SJSA1 (cell line): ENCODE measurements around the gene GKN2. TPM values are rescaled to one million over a fixed set of nuclear protein-coding genes. Genes with fewer than 3 reads are reported as not detected.
"Not testable (repeated sequence)": the region's sequence is repeated elsewhere in the genome, so short reads cannot be mapped to it uniquely, and the experiment has no call there.

ENCODE experiments used
- DNase-seq, 2 experiments: peaks; one replicate each; pipeline ENCODE4 v3.0.0-alpha.2; 2015 to 2020; ENCODE audit warnings: low spot score in 2 of 2, low read depth in 1 of 2
- H3K27ac ChIP-seq: fragments of 250-450 bp; sonication (Bioruptor Pico); 2 replicates; pipeline ENCODE4 v1.5.1; 2020; ENCODE audit warnings: mild to moderate bottlenecking, moderate library complexity
- H3K27me3 ChIP-seq: fragments of 250-450 bp; sonication (Bioruptor Pico); replicated peaks from 2 replicates; pipeline ENCODE4 v1.5.1; 2020; ENCODE audit warnings: mild to moderate bottlenecking, moderate library complexity
- H3K36me3 ChIP-seq: fragments of 250-450 bp; sonication (Bioruptor Pico); 2 replicates; pipeline ENCODE4 v1.5.1; 2020; ENCODE audit warnings: mild to moderate bottlenecking
- H3K4me1 ChIP-seq: fragments of 250-450 bp; sonication (Bioruptor Pico); replicated peaks from 2 replicates; pipeline ENCODE4 v1.6.1; 2021; ENCODE audit warnings: mild to moderate bottlenecking
- H3K4me3 ChIP-seq: fragments of 250-450 bp; sonication (Bioruptor Pico); 2 replicates; pipeline ENCODE4 v1.5.1; 2020; ENCODE audit warnings: mild to moderate bottlenecking
- H3K9me3 ChIP-seq: fragments of 250-450 bp; sonication (Bioruptor Pico); replicated peaks from 2 replicates; pipeline ENCODE4 v1.5.1; 2020; ENCODE audit warnings: mild to moderate bottlenecking
- total RNA-seq: library from RNA; depleted of rRNA; stranded (reverse); fragments of >200 nt; shearing (Covaris generic); gene quantifications from 2 replicates; pipeline ENCODE4 v1.2.3, GENCODE V29; 2014

The GKN2 gene
- total RNA-seq, 1 experiment from 2014 or later = not detected

DNA sequence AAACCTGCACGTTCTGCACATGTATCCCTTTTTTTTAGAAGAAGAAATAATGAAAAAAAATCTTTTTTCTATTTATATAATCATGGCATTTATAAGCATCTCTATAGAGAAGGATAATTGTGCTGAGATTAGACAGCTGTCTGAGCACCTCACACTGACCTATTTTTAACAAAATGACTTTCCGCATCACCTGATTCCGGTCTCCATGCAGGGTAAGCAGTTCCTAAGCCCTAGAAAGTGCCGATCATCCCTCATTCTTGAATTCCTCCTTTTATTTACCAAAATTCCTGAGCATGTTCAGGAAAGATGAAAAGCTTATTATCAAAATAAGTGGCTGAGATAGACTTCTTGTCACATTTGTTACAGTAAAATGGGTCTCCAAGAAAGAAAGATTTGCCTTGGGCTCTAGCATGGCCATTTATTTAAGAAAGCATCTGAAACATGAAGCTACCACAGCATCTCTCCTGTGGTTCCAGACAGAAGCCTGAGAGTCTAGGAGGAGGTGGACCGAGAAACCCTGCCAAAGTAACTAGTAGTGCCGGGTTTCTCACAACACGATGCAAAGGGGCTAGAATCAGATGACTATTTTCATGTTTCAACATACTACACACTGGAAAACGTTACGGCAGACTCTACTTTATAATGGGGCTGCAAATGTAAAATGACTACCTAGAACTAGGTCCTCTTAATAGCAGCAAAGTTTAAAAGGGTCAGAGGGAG is 22.4 kb upstream of the GKN2 start:
- Histone ChIP-seq H3K4me3 (no peak overlapping the region), H3K27me3 (no peaks in the 10 kb centered on the region), H3K9me3 (no peaks in the 10 kb centered on the region), H3K27ac (no peak overlapping the region), H3K4me1 (peaks cover 24% of the 10 kb centered on the region), H3K36me3 (no peaks in the 10 kb centered on the region)
- no peak for DNase-seq

GRCh38 chr2:68974251-68974650 is 21.6 kb upstream of the GKN2 start, which contains the start of gene GKN1:
Gene GKN1 (plus strand): TSS chr2:68974636. CDS start chr2:68974678, 42 bp downstream.
- peaks cover 24% of the 10 kb centered on the region for H3K4me1 ChIP-seq
- no peak within 1 kb of the TSS for H3K27ac ChIP-seq
- no peak within 1 kb of the TSS for H3K4me3 ChIP-seq
- no peaks in the 10 kb centered on the region for H3K36me3 ChIP-seq
- no peaks in the 10 kb centered on the region for H3K9me3 ChIP-seq
- H3K27me3 ChIP-seq = no peaks in the 10 kb centered on the region
- no peak for DNase-seq

GRCh38 chr2:68971591-68972231 is 19.0 kb upstream of the GKN2 start:
- Histone ChIP-seq H3K9me3 (no peaks in the 10 kb centered on the region), H3K4me3 (no peak overlapping the region), H3K27me3 (no peaks in the 10 kb centered on the region), H3K36me3 (no peaks in the 10 kb centered on the region), H3K4me1 (peaks cover 24% of the 10 kb centered on the region), H3K27ac (peak overlapping the region; percentile 96)
- DNase-seq = peak; percentile 83 to 94

GRCh38 chr2:68970566-68971265 is 18.0 kb upstream of the GKN2 start:
- H3K4me1 ChIP-seq = peaks cover 24% of the 10 kb centered on the region
- H3K9me3 ChIP-seq = no peaks in the 10 kb centered on the region
- no peaks in the 10 kb centered on the region for H3K36me3 ChIP-seq
- H3K4me3 ChIP-seq = no peak overlapping the region
- DNase-seq = no peak
- no peaks in the 10 kb centered on the region for H3K27me3 ChIP-seq
- H3K27ac ChIP-seq = peak overlapping the region; percentile 96

DNA sequence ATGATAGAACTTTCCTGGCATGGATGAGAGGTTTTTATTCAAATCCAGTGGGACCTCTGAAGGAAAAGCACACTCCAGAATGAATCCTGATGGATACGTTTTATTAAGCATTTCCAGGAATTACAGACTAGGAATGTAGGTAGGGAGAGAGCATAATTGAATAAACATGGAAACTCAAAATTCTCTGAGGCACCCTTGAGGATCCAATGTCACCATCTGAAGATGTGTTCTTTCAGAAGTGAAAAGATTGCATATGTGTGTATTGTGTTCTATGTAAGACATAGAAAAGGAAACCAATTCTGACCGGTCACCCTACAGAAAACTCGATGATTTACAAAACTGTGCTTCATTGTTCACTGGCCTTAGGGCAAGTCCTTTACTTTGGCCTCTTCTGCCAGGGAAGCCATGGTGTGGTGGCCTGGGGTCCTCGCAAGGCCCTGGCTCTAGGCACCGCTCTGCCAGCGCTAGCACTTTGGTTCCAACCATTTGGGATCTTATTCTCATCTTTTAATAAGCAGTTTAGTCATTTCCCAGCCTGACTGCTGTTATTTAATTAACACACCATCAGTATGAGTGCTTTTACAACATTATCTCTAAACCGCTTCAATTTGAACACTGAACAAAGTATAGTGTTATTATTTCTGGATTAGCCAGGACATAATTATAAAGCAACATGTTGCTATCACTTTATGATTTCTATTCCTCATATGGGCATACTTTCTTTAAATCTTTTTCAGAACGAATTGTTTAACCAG is 17.2 kb upstream of the GKN2 start:
- Histone ChIP-seq H3K4me3 (no peak overlapping the region), H3K27ac (no peak overlapping the region), H3K36me3 (no peaks in the 10 kb centered on the region), H3K27me3 (no peaks in the 10 kb centered on the region), H3K4me1 (peaks cover 24% of the 10 kb centered on the region), H3K9me3 (no peaks in the 10 kb centered on the region)
- DNase-seq = no peak

DNA sequence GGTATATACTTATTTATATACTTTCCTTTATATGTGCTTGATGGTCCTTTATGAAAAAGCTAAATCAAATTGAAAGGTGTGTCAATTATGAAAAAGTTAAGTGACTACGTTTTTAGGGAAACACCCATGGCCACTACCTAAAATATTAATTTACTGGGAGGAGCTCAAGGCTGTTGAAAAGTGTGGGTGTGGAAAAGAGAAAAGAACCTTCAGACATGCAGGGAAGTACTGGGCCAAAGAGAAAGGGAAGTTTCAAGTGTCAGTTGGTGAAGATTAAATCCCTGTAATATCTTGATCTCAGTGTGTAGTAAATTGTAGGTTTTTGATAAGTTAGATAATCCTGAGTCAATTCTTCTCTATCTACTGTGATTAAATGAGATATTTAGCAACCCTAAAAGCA is 15.5 kb upstream of the GKN2 start:
- H3K9me3 ChIP-seq = no peaks in the 10 kb centered on the region
- no peak for DNase-seq
- no peak overlapping the region for H3K27ac ChIP-seq
- no peak overlapping the region for H3K4me3 ChIP-seq
- no peaks in the 10 kb centered on the region for H3K36me3 ChIP-seq
- no peaks in the 10 kb centered on the region for H3K27me3 ChIP-seq
- H3K4me1 ChIP-seq = peaks cover 24% of the 10 kb centered on the region

GRCh38 chr2:68964282-68964681 is 11.6 kb upstream of the GKN2 start:
- Histone ChIP-seq H3K36me3 (no peaks in the 10 kb centered on the region), H3K27ac (no peak overlapping the region), H3K9me3 (no peaks in the 10 kb centered on the region), H3K4me3 (no peak overlapping the region), H3K4me1 (no peaks in the 10 kb centered on the region), H3K27me3 (no peaks in the 10 kb centered on the region)
- no peak for DNase-seq

DNA sequence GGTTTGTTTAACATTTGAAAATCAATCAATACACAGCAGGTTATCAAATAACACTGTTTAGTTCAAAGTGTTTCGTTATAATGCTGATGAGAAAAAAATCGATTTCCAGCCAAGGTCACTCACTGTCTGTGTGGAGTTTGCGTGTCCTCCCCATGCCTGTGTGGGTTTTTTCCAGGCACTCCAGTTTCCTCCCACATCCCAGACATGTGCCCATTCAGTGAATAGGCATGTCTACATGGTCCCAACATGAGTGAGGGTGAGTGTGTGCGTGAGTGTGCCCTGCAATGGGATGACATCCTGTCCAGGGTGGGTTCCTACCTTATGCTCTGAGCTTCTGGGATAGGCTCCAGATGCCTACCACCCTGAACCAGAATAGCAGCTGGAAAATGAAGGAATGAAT is 8.7 kb upstream of the GKN2 start:
- no peaks in the 10 kb centered on the region for H3K9me3 ChIP-seq

DNA sequence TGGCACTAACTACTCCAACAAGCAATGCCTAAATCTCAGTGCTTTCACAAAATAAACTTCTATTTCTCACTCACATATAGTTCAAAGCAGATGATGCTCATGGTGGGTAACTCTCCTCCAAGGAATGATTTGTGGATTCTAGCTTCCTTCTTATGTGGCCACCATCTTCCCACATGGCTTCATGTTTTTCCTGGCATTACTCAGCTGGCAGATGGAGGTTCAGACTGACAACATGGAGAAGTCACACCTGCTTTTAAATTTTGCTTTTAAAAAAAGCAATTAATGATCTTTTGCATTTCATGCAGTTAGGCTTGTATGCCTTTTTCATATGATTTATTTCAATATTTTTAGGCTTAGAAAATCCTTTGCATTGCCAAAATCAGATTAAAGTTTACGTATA is 6.3 kb upstream of the GKN2 start:
- Histone ChIP-seq H3K9me3 (no peaks in the 10 kb centered on the region), H3K36me3 (no peaks in the 10 kb centered on the region), H3K27me3 (no peaks in the 10 kb centered on the region), H3K4me1 (no peaks in the 10 kb centered on the region), H3K4me3 (no peak overlapping the region), H3K27ac (no peak overlapping the region)
- no peak for DNase-seq

More for the DNA sequence above, 8.7 kb upstream of the GKN2 start:
- no peak overlapping the region for H3K4me3 ChIP-seq
- DNase-seq = no peak
- H3K4me1 ChIP-seq = no peaks in the 10 kb centered on the region
- H3K27me3 ChIP-seq = no peaks in the 10 kb centered on the region
- no peaks in the 10 kb centered on the region for H3K36me3 ChIP-seq
- H3K27ac ChIP-seq = no peak overlapping the region

DNA sequence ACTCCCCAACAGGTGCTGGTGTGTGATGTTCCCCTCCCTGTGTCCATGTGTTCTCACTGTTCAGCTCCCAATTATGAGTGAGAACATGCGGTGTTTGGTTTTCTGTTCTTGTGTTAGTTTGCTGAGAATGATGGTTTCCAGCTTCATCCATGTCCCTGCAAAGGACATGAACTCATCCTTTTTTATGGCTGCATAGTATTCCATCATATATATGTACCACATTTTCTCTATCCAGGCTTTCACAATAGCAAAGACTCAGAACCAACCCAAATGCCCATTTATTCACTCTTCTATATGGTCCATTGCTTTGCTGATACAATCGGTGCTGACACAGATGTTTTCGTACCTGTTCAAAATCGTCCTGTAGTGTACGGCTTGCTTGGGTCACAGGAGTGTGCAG is 2.7 kb upstream of the GKN2 start:
- not testable (repeated sequence) for DNase-seq, H3K27ac ChIP-seq, H3K4me3 ChIP-seq, H3K36me3 ChIP-seq, H3K4me1 ChIP-seq, H3K9me3 ChIP-seq, H3K27me3 ChIP-seq

GRCh38 chr2:68951899-68952298 is 794 bp downstream of the GKN2 start:
- DNase-seq = no peak
- H3K27ac ChIP-seq = no peak overlapping the region
- no peaks in the 10 kb centered on the region for H3K36me3 ChIP-seq
- H3K27me3 ChIP-seq = no peaks in the 10 kb centered on the region
- no peak overlapping the region for H3K4me3 ChIP-seq
- no peaks in the 10 kb centered on the region for H3K4me1 ChIP-seq
- H3K9me3 ChIP-seq = no peaks in the 10 kb centered on the region

- Histone ChIP-seq H3K4me1 (no peaks in the 10 kb centered on the region; the same call in 1 of the 2 replicates), H3K27me3 (no peaks in the 10 kb centered on the region), H3K36me3 (no peaks in the 10 kb centered on the region), H3K27ac (no peak overlapping the region), H3K9me3 (no peaks in the 10 kb centered on the region), H3K4me3 (no peak overlapping the region)
- DNase-seq = no peak
These were observed 4.0 kb downstream of the GKN2 start for GRCh38 chr2:68948710-68949109.

DNA sequence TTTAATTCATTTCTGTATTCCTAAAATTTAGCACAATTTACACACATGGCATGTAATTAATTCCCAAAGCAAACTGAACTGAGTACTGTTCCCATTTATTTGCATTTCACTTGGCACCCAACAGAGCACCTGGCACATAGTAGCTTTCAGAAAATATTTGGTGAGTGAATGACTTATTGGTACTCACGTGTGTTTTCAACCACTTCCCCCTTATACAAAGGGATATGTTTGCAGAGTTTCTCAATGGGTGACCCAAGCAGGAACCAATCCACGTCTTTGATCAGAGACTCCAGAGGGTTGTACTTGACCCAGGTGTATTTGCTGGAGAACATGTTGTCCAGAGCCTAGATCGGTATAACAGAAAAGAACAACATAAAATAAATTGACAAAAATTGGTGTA is 6.6 kb downstream of the GKN2 start:
- H3K9me3 ChIP-seq = no peaks in the 10 kb centered on the region
- H3K27me3 ChIP-seq = no peaks in the 10 kb centered on the region
- no peak overlapping the region for H3K4me3 ChIP-seq
- no peaks in the 10 kb centered on the region for H3K36me3 ChIP-seq
- H3K4me1 ChIP-seq = no peaks in the 10 kb centered on the region; the same call in 1 of the 2 replicates
- no peak overlapping the region for H3K27ac ChIP-seq
- no peak for DNase-seq
